ENCODE measurements around the gene ANO4. TPM values are rescaled to one million over a fixed set of nuclear protein-coding genes. Genes with fewer than 3 reads are reported as not detected.
"Not testable (repeated sequence)": the region's sequence is repeated elsewhere in the genome, so short reads cannot be mapped to it uniquely, and the experiment has no call there.

Gene ANO4
- total and polyA plus RNA-seq, 4 donors = 0.10 to 1.9 (median 0.86) TPM

DNA sequence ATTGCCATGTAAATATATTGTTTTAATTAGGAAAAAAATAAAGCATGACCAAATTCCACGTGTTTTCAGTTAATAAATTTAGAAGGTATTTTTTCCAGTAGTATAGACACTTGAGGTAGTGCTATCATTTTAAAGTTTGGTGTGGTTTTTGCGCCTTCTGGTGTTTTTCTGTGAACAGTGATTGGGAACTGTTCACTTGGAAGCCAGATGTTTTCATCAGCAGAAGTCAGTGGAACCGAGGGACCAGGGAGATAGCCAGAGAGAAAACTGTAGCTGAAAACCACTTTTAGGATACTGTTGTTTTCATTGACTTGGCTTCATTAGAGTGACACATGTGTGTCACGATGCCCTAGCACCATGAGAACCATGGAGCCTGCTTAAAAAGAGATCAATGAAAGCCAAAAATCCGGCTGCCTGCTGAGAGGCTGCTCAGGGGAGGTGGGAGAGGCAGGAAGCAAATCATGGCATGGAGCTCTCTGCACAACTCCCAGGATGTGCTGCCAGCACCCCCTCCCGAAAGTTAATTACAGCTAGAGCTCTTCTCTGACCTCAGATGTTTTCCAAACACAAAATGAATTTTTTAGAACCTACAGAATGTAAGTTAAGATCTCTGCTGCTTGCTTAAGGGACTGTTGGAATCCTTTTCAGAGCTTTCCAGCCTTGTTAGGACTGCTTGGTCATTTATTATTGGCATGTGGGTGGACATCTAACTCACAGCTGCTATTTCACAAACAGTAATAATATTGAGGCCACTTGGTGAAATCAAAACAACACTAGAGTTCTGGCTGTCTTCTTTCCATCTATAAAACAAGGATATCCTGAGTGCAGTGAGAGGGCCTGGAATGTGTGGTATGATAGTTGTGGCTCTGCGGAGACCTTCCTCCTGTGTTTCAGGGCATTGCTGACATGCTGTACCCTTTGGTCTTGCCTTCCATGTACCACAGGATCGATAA is 192.3 kb downstream of the ANO4 start:
- no peak overlapping the region for H3K4me3 ChIP-seq
- TF ChIP-seq, protein P1, sequence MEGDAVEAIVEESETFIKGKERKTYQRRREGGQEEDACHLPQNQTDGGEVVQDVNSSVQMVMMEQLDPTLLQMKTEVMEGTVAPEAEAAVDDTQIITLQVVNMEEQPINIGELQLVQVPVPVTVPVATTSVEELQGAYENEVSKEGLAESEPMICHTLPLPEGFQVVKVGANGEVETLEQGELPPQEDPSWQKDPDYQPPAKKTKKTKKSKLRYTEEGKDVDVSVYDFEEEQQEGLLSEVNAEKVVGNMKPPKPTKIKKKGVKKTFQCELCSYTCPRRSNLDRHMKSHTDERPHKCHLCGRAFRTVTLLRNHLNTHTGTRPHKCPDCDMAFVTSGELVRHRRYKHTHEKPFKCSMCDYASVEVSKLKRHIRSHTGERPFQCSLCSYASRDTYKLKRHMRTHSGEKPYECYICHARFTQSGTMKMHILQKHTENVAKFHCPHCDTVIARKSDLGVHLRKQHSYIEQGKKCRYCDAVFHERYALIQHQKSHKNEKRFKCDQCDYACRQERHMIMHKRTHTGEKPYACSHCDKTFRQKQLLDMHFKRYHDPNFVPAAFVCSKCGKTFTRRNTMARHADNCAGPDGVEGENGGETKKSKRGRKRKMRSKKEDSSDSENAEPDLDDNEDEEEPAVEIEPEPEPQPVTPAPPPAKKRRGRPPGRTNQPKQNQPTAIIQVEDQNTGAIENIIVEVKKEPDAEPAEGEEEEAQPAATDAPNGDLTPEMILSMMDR (IDR thresholded peaks at IDR 0.05; ENCODE audit: control extremely low read depth, extremely low read depth) = no peak
- DNase-seq (peak; percentile 21 to 52 (median 39)), ATAC-seq (ENCODE audit: insufficient read depth, low FRiP score) (no peak)
- 54 to 67% methylated on average over 8 of the region's 8 CpGs for WGBS, 2 donors
- H3K27ac ChIP-seq (ENCODE audit: low read depth in 1 of 2, low read length in 1 of 2) = no peak overlapping the region
- H3K4me1 ChIP-seq (ENCODE audit: control insufficient read depth in 5 of 5, insufficient read depth in 5 of 5, low read length in 5 of 5) = peaks cover 0 to 19% (median 0%) of the 10 kb centered on the region in 5 donors
- no peaks in the 10 kb centered on the region for H3K27me3 ChIP-seq (ENCODE audit: control insufficient read depth in 3 of 3, insufficient read depth in 3 of 3, low read length in 2 of 3)
- H3K36me3 ChIP-seq (ENCODE audit: control insufficient read depth in 4 of 4, insufficient read depth in 4 of 4, low read length in 4 of 4) = no peaks in the 10 kb centered on the region
- no peaks in the 10 kb centered on the region for H3K9me3 ChIP-seq (ENCODE audit: control insufficient read depth in 4 of 4, insufficient read depth in 3 of 4, low read length in 3 of 4)
- H3K9ac ChIP-seq (ENCODE audit: insufficient read depth in 1 of 2, low read length in 2 of 2) = no peak overlapping the region

DNA sequence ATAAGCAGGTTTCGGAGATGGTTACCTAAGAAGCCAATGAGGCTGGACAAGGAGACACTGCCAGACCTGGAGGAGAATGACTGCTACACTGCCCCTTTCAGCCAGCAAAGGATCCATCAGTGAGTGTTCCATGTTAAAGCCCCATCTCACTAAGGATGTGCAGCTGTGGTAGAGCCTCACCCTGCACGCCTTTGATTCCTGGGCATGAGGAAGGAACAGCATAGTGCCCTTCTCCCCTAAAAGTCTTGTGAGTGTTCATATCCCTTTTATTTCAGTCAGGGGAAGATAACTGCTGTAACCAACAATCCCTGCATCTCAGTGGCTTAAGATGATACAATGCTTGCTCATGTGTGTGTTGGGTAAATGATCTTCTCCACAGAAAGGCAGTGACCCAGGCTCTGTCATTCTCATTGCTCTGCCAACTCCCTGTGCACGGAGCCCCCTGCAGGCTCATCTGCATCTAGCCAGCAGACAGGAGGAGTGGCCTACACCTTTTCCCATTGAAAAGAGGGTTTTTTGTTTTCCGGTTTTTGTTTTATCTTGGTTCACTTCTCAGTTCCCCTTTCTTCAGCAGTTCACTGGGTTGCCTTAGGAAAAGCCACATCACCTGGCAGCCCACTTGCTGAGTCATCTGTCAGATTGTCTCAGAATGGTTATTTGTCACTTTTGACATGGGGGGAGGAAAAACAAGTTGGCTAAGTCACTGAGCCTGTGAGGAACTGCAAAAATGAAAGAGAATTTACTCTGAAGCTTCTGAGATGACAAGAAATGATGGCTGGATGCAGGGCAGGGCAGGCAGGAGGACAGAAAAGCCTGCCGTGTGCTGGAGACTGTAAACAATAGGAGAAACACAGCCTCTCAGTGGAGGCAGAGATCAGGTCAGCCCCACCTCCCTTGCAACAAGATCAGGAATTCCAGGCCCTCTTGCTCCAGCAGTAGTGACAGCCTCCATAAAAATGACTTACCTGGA is 193.3 kb downstream of the ANO4 start:
- peaks cover 0 to 19% (median 0%) of the 10 kb centered on the region in 5 donors for H3K4me1 ChIP-seq (ENCODE audit: control insufficient read depth in 5 of 5, insufficient read depth in 5 of 5, low read length in 5 of 5)
- no peak overlapping the region for H3K4me3 ChIP-seq
- no peaks in the 10 kb centered on the region for H3K9me3 ChIP-seq (ENCODE audit: control insufficient read depth in 4 of 4, insufficient read depth in 3 of 4, low read length in 3 of 4)
- H3K9ac ChIP-seq (ENCODE audit: insufficient read depth in 1 of 2, low read length in 2 of 2) = no peak overlapping the region
- TF ChIP-seq, protein P1 (IDR thresholded peaks at IDR 0.05; ENCODE audit: control extremely low read depth, extremely low read depth) = no peak
- ATAC-seq (ENCODE audit: insufficient read depth, low FRiP score) (no peak), DNase-seq (peak in 2 of 3 donors; percentile 13 to 22)
- no peak overlapping the region for H3K27ac ChIP-seq (ENCODE audit: low read depth in 1 of 2, low read length in 1 of 2)
- H3K27me3 ChIP-seq (ENCODE audit: control insufficient read depth in 3 of 3, insufficient read depth in 3 of 3, low read length in 2 of 3) = no peaks in the 10 kb centered on the region
- WGBS, 2 donors = 31 to 34% methylated on average over 5 of the region's 5 CpGs
- no peaks in the 10 kb centered on the region for H3K36me3 ChIP-seq (ENCODE audit: control insufficient read depth in 4 of 4, insufficient read depth in 4 of 4, low read length in 4 of 4)

DNA sequence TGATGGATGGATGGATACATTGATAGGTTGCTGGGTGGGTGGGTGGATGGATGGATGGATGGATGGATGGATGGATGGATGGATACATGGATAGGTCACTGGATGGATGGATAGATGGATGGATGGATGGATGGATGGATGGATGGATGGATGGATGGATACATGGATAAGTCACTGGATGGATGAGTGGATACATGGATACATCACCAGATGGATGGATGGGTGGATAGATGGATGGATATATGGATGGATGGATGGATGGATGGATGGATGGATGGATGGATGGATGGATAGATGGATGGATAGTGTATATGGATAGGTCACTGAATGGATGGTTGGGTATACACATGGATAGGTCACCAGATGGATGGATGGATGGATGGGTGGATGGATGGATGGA is 194.9 kb downstream of the ANO4 start:
- peaks cover 0 to 19% (median 0%) of the 10 kb centered on the region in 5 donors for H3K4me1 ChIP-seq (ENCODE audit: control insufficient read depth in 5 of 5, insufficient read depth in 5 of 5, low read length in 5 of 5)
- H3K4me3 ChIP-seq; H3K27me3 ChIP-seq (ENCODE audit: control insufficient read depth in 3 of 3, insufficient read depth in 3 of 3, low read length in 2 of 3); DNase-seq; ATAC-seq (ENCODE audit: insufficient read depth, low FRiP score); H3K36me3 ChIP-seq (ENCODE audit: control insufficient read depth in 4 of 4, insufficient read depth in 4 of 4, low read length in 4 of 4); H3K9ac ChIP-seq (ENCODE audit: insufficient read depth in 1 of 2, low read length in 2 of 2); H3K9me3 ChIP-seq (ENCODE audit: control insufficient read depth in 4 of 4, insufficient read depth in 3 of 4, low read length in 3 of 4); H3K27ac ChIP-seq (ENCODE audit: low read depth in 1 of 2, low read length in 1 of 2): not testable (repeated sequence)

Measured in lung (tissue), 12 donors.